ENCODE measurements around the gene MAD1L1. TPM values are rescaled to one million over a fixed set of nuclear protein-coding genes. Genes with fewer than 3 reads are reported as not detected.
"Not testable (repeated sequence)": the region's sequence is repeated elsewhere in the genome, so short reads cannot be mapped to it uniquely, and the experiment has no call there.

MAD1L1 gene
- total RNA-seq, 4 donors from 2014 or later, result 22.3 to 56.6 (median 35.0) TPM

DNA sequence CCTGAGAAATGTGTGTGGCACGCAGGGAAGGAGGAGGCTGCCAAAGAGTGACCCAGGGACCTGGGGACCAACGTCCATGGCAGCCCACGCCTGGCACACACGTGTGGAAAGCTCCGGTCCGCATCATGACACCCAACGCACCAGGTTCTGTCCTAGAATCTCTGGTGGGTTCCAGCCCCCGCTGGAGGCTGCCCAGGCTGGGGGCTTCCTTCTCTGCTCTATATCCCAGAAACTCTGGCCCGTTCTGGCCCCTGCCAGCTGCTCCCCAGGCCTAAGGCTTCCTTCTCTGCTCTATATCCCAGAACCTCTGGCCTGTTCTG is 300.8 kb downstream of the MAD1L1 start:
- no peak overlapping the region for H3K27ac ChIP-seq
- peaks cover 0 to 23% of the 10 kb centered on the region in 2 donors for H3K36me3 ChIP-seq
- 94% methylated on average over 2 of the region's 9 CpGs; no CpG with 5 or more reads in 1 of the 2 donors for WGBS, 2 donors (ENCODE audit: low coverage in 1 of 2)
- H3K9me3 ChIP-seq, result no peaks in the 10 kb centered on the region
- ATAC-seq, result no peak
- H3K27me3 ChIP-seq, result no peaks in the 10 kb centered on the region
- H3K4me1 ChIP-seq, result no peaks in the 10 kb centered on the region
- H3K4me3 ChIP-seq, result no peak overlapping the region
- TF ChIP-seq, protein P1, sequence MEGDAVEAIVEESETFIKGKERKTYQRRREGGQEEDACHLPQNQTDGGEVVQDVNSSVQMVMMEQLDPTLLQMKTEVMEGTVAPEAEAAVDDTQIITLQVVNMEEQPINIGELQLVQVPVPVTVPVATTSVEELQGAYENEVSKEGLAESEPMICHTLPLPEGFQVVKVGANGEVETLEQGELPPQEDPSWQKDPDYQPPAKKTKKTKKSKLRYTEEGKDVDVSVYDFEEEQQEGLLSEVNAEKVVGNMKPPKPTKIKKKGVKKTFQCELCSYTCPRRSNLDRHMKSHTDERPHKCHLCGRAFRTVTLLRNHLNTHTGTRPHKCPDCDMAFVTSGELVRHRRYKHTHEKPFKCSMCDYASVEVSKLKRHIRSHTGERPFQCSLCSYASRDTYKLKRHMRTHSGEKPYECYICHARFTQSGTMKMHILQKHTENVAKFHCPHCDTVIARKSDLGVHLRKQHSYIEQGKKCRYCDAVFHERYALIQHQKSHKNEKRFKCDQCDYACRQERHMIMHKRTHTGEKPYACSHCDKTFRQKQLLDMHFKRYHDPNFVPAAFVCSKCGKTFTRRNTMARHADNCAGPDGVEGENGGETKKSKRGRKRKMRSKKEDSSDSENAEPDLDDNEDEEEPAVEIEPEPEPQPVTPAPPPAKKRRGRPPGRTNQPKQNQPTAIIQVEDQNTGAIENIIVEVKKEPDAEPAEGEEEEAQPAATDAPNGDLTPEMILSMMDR (IDR thresholded peaks at IDR 0.05), result no peak
- TF ChIP-seq POLR2A (IDR thresholded peaks at IDR 0.05) (no peak), POLR2AphosphoS5 (IDR thresholded peaks at IDR 0.05) (no peak), EP300 (IDR thresholded peaks at IDR 0.05) (no peak)

DNA sequence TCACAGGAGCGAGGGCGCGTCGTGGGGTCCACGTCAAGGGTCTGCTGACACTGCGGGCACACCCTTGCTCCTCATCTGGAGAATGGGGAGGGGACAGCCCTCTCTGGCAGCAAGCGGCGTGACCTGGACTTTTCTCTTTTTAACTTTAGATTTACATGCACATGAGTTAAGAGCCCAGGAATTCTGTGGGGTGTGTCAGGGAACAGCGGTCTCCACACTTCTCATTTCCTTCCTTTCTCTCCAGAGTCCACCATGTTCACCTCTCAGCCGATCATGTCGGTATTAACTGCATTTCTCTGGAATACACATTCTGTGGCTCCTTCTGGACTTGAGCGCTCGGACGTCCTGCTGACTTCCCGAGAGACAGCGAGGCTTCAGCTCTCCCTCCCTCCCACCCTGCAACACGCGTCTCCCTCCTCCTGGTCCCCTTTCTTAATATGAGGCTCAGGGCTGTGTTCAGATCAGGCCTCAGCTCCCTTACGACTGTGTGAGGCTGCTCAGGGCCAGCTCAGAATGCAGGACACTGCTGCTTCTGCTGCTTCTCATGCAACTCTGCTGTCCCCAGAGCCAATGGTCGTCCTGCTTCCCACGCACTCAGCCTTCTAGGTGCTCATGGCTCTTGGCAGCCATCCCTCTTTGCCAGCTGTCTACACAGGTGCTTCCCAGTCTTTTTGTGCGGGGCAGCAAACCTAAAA is 301.3 kb downstream of the MAD1L1 start:
- ATAC-seq, result no peak
- peaks cover 0 to 20% of the 10 kb centered on the region in 2 donors for H3K36me3 ChIP-seq
- no peaks in the 10 kb centered on the region for H3K9me3 ChIP-seq
- TF ChIP-seq POLR2A (IDR thresholded peaks at IDR 0.05) (no peak), EP300 (IDR thresholded peaks at IDR 0.05) (no peak), POLR2AphosphoS5 (IDR thresholded peaks at IDR 0.05) (no peak)
- TF ChIP-seq, protein P1 (IDR thresholded peaks at IDR 0.05), result no peak
- H3K27ac ChIP-seq, result no peak overlapping the region
- WGBS, 2 donors (ENCODE audit: low coverage in 1 of 2), result 89 to 92% methylated on average over 12 to 20 of the region's 22 CpGs
- no peak overlapping the region for H3K4me3 ChIP-seq
- no peaks in the 10 kb centered on the region for H3K4me1 ChIP-seq
- no peaks in the 10 kb centered on the region for H3K27me3 ChIP-seq

DNA sequence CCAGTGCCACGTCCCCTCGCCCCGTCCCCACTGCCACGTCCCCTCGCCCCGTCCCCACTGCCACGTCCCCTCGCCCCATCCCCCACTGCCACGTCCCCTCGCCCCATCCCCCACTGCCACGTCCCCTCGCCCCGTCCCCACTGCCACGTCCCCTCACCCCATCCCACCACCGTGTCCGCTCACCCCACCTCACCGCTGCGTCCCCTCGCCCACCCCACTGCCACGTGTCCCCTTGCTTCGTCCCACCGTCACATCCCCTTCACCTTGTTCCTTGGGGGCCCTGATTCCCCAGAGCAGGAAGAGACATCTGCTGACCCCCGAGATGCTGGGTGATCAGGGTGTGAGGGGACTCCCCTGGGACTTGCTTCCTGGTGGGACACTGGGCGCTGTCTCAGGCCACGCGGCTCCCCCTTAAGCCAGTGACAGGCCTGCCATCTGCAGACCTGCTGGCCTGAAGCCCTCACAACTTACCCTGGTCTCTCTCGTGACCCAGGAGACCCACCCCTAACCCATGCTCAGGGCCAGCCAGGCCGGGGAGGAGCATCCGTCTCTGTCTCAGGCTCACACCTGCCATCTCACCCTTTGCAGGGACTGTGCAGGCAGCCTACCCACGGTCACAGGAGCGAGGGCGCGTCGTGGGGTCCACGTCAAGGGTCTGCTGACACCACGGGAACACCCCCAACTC is 302.2 kb downstream of the MAD1L1 start:
- H3K9me3 ChIP-seq, result no peaks in the 10 kb centered on the region
- peaks cover 0 to 11% of the 10 kb centered on the region in 2 donors for H3K36me3 ChIP-seq
- H3K4me1 ChIP-seq, result no peaks in the 10 kb centered on the region
- 80% methylated on average over 2 of the region's 36 CpGs; no CpG with 5 or more reads in 1 of the 2 donors for WGBS, 2 donors (ENCODE audit: low coverage in 1 of 2)
- ATAC-seq, result no peak
- no peak overlapping the region for H3K27ac ChIP-seq
- H3K4me3 ChIP-seq, result no peak overlapping the region
- no peaks in the 10 kb centered on the region for H3K27me3 ChIP-seq
- no peak for TF ChIP-seq EP300 (IDR thresholded peaks at IDR 0.05)
- TF ChIP-seq, protein P1 (IDR thresholded peaks at IDR 0.05), result no peak
- TF ChIP-seq POLR2A (IDR thresholded peaks at IDR 0.05), result no peak
- no peak for TF ChIP-seq POLR2AphosphoS5 (IDR thresholded peaks at IDR 0.05)

DNA sequence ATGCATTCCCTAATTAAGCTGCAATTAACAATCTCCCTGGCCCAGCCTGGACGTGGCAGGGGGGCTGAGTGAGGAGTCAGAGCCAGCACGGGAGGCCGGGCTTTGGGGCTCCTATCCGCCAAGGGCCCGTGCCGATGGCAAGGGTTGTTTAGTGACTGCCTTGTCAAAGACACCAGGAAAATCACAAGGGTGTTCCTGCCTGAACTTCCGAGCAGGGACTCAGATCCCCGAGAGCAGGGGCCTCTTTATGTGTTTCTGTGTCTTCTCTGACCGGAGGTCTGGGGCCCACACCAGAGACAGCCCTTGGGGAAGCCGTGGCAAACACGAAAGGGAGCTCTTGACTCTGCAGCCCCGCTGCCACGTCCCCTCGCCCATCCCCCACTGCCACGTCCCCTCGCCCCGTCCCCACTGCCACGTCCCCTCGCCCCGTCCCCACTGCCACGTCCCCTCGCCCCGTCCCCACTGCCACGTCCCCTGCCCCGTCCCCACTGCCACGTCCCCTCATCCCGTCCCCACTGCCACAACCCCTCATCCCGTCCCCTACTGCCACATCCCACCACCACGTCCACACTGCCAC is 303.3 kb downstream of the MAD1L1 start:
- H3K9me3 ChIP-seq, H3K36me3 ChIP-seq, H3K4me3 ChIP-seq, H3K4me1 ChIP-seq, ATAC-seq, H3K27me3 ChIP-seq, H3K27ac ChIP-seq: not testable (repeated sequence)
- WGBS, 2 donors (ENCODE audit: low coverage in 1 of 2), result 88% methylated on average over 13 of the region's 29 CpGs; no CpG with 5 or more reads in 1 of the 2 donors

DNA sequence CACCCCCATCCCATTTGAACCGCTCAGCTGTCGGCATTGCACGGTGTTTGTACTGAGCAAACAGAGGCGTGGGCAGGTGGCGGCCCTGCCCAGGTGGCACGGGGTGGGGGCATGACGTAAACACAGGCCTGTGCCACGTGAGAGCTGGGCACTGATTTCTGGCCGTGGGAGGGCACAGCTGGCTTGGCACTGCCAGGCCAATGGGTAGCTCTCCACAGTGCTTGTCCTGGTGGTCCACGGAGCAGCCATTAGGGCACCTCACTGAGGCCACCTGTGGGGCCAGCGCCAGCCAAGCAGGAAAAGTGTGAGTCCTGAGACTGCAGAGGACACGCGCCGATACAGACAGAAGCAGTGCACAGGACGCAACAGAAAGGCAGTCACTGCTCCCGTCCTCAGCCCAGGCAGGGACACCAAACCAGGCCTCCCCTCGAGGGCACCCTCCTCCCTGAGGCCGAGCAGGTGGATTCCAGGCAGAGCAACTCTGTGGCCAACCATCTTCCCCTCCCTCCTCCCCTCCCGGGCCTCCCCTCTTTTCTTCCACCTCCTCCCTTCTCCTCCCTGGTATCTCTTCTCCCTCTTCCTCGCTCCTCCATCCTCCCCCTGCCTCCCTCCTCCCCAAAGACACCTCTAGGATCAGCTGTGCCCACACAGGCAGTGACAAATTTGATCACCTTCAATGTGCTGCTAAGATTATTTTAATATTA is 303.9 kb downstream of the MAD1L1 start:
- TF ChIP-seq, protein P1 (IDR thresholded peaks at IDR 0.05), result no peak
- no peak for TF ChIP-seq POLR2AphosphoS5 (IDR thresholded peaks at IDR 0.05)
- no peak for TF ChIP-seq EP300 (IDR thresholded peaks at IDR 0.05)
- no peak overlapping the region for H3K27ac ChIP-seq
- H3K9me3 ChIP-seq, result no peaks in the 10 kb centered on the region
- no peak for ATAC-seq
- no peak overlapping the region for H3K4me3 ChIP-seq
- WGBS, 2 donors (ENCODE audit: low coverage in 1 of 2), result 93% methylated on average over 9 of the region's 20 CpGs; no CpG with 5 or more reads in 1 of the 2 donors
- no peaks in the 10 kb centered on the region for H3K4me1 ChIP-seq
- no peaks in the 10 kb centered on the region for H3K27me3 ChIP-seq
- peaks cover 0 to 10% of the 10 kb centered on the region in 2 donors for H3K36me3 ChIP-seq
